Left kidney (tissue), 1 donor: ENCODE results near the gene POLR3E. TPM values are rescaled to one million over a fixed set of nuclear protein-coding genes. Genes with fewer than 3 reads are reported as not detected.

Experiments used
- polyA plus RNA-seq: library from polyadenylated mRNA; unstranded; fragments of 120-200 nt; gene quantifications from one replicate; pipeline ENCODE4 v1.2.1, GENCODE V29; 2013; ENCODE audit not compliant: insufficient read length

The POLR3E gene
- polyA plus RNA-seq, 1 donor = 68.7 TPM

Other genes starting within 250 kb of the POLR3E start
- gene VWA3A, start 204.9 kb upstream of the POLR3E start, polyA plus RNA-seq = 4.1 TPM
- gene SDR42E2, start 134.9 kb upstream of the POLR3E start, polyA plus RNA-seq = 0.22 TPM
- gene EEF2K, start 91.1 kb upstream of the POLR3E start, polyA plus RNA-seq = 13.2 TPM
- gene CDR2, start 77.2 kb downstream of the POLR3E start, polyA plus RNA-seq = 33.5 TPM
- 385 TPM for gene NPIPB5, start 213.5 kb downstream of the POLR3E start, polyA plus RNA-seq